GM21717 (cell line): Measurements from ENCODE around the gene GBE1.

ENCODE experiments used
- ATAC-seq: cut with Tn5 transposase; IDR thresholded peaks from one replicate; pipeline ENCODE4 v1.9.1; 2021; ENCODE audit warnings: mild to moderate bottlenecking, moderate library complexity; ENCODE audit not compliant: unreplicated experiment

GBE1 gene

GRCh38 chr3:81632659-81633058, 128.8 kb downstream of the GBE1 start:
- no peak for ATAC-seq

GRCh38 chr3:81624756-81625155, 136.7 kb downstream of the GBE1 start:
- ATAC-seq, result no peak

GRCh38 chr3:81622395-81622794, 139.1 kb downstream of the GBE1 start:
- no peak for ATAC-seq

GRCh38 chr3:81621277-81621676, 140.2 kb downstream of the GBE1 start:
- ATAC-seq, result no peak

GRCh38 chr3:81620849-81621248, 140.6 kb downstream of the GBE1 start:
- no peak for ATAC-seq

- ATAC-seq, result no peak
These were observed 148.7 kb downstream of the GBE1 start for GRCh38 chr3:81612768-81613167.

GRCh38 chr3:81602781-81603180, 158.7 kb downstream of the GBE1 start:
- no peak for ATAC-seq

GRCh38 chr3:81601707-81602305, 159.6 kb downstream of the GBE1 start:
- peak; percentile 65 for ATAC-seq

- ATAC-seq, result no peak
These were observed 169.3 kb downstream of the GBE1 start for GRCh38 chr3:81592101-81592500.

- no peak for ATAC-seq
These were observed 175.5 kb downstream of the GBE1 start for GRCh38 chr3:81585937-81586336.

GRCh38 chr3:81585056-81585455, 176.4 kb downstream of the GBE1 start:
- no peak for ATAC-seq

GRCh38 chr3:81581966-81582599, 179.4 kb downstream of the GBE1 start:
- peak; percentile 79 for ATAC-seq

- ATAC-seq, result no peak
These were observed 181.1 kb downstream of the GBE1 start for GRCh38 chr3:81580355-81580754.

GRCh38 chr3:81579744-81580143, 181.7 kb downstream of the GBE1 start:
- ATAC-seq, result no peak

GRCh38 chr3:81572201-81572756, 189.2 kb downstream of the GBE1 start:
- no peak for ATAC-seq

GRCh38 chr3:81568378-81568777, 193.1 kb downstream of the GBE1 start:
- ATAC-seq, result no peak

- no peak for ATAC-seq
These were observed 196.4 kb downstream of the GBE1 start for GRCh38 chr3:81565041-81565440.

- no peak for ATAC-seq
These were observed 203.3 kb downstream of the GBE1 start for GRCh38 chr3:81558106-81558505.

- no peak for ATAC-seq
These were observed 206.6 kb downstream of the GBE1 start for GRCh38 chr3:81554801-81555200.

- no peak for ATAC-seq
These were observed 207.1 kb downstream of the GBE1 start for GRCh38 chr3:81554388-81554787.

- ATAC-seq, result no peak
These were observed 211.0 kb downstream of the GBE1 start for GRCh38 chr3:81550415-81550814.

GRCh38 chr3:81549831-81550230, 211.6 kb downstream of the GBE1 start:
- ATAC-seq, result no peak

GRCh38 chr3:81549388-81549787, 212.1 kb downstream of the GBE1 start:
- no peak for ATAC-seq
